ENCODE results near the gene DHX8.

The DHX8 gene

GRCh38 chr17:43483674-43484551 is at the start of gene DHX8:
Gene DHX8, plus strand, starts transcription at chr17:43483975. Its CDS starts 63 bp downstream, at chr17:43484038.
- peak; percentile 100 for TF ChIP-seq CTCF (IDR thresholded peaks at IDR 0.05)
- peak within 1 kb of the TSS; percentile 60 to 88 for H3K27ac ChIP-seq

GRCh38 chr17:43434902-43435319 is 48.9 kb upstream of the DHX8 start:
- TF ChIP-seq CTCF (IDR thresholded peaks at IDR 0.05): no peak
- no peak for DNase-seq (ENCODE audit: low spot score)
- H3K27ac ChIP-seq: no peak overlapping the region

More at GRCh38 chr17:43483674-43484551, at the start of gene DHX8:
- H3K4me3 ChIP-seq: peak within 1 kb of the TSS; percentile 87
- DNase-seq (ENCODE audit: low spot score): peak; percentile 98

GRCh38 chr17:43437756-43438155 is 46.0 kb upstream of the DHX8 start:
- no peak overlapping the region for H3K27ac ChIP-seq
- no peak for TF ChIP-seq CTCF (IDR thresholded peaks at IDR 0.05)
- no peak overlapping the region for H3K4me3 ChIP-seq
- no peak for DNase-seq (ENCODE audit: low spot score)

More at GRCh38 chr17:43434902-43435319, 48.9 kb upstream of the DHX8 start:
- no peak overlapping the region for H3K4me3 ChIP-seq

- no peak overlapping the region for H3K27ac ChIP-seq
- no peak for TF ChIP-seq CTCF (IDR thresholded peaks at IDR 0.05)
- no peak for DNase-seq (ENCODE audit: low spot score)
- no peak overlapping the region for H3K4me3 ChIP-seq
Measured at GRCh38 chr17:43438626-43439025, 45.1 kb upstream of the DHX8 start.

GRCh38 chr17:43439041-43439440 is 44.7 kb upstream of the DHX8 start:
- Histone ChIP-seq H3K27ac (no peak overlapping the region), H3K4me3 (no peak overlapping the region)
- DNase-seq (ENCODE audit: low spot score): no peak
- no peak for TF ChIP-seq CTCF (IDR thresholded peaks at IDR 0.05)

GRCh38 chr17:43442711-43443110 is 41.1 kb upstream of the DHX8 start:
- H3K4me3 ChIP-seq: no peak overlapping the region
- TF ChIP-seq CTCF (IDR thresholded peaks at IDR 0.05): no peak
- DNase-seq (ENCODE audit: low spot score): no peak
- H3K27ac ChIP-seq: no peak overlapping the region

- Histone ChIP-seq H3K27ac (peak overlapping the region in 1 of 2 donors; percentile 40), H3K4me3 (no peak overlapping the region)
- DNase-seq (ENCODE audit: low spot score): no peak
- no peak for TF ChIP-seq CTCF (IDR thresholded peaks at IDR 0.05)
Measured at GRCh38 chr17:43443381-43443780, 40.4 kb upstream of the DHX8 start.
